ENCODE results near the gene CRLF1. TPM values are rescaled to one million over a fixed set of nuclear protein-coding genes. Genes with fewer than 3 reads are reported as not detected.

The CRLF1 gene
- total RNA-seq, 4 donors from 2014 or later = 41.5 to 153 (median 59.6) TPM

GRCh38 chr19:18636969-18637629 is 30.5 kb upstream of the CRLF1 start, which contains the start of gene KLHL26:
Gene KLHL26 (plus strand): TSS chr19:18637028. CDS start chr19:18637055, 27 bp downstream.
- H3K27me3 ChIP-seq = no peaks in the 10 kb centered on the region
- intact Hi-C loops (cut with DNase I) = loop anchor here (5.0 kb wide), 1 partner anchor 35 kb away; no protein-coding TSS in a partner anchor
- 4% methylated on average over 44 of the region's 47 CpGs for WGBS

GRCh38 chr19:18636183-18636968 is 29.8 kb upstream of the CRLF1 start:
- Histone ChIP-seq H3K27me3 (no peaks in the 10 kb centered on the region), H3K4me1 (peaks cover 17 to 45% (median 43%) of the 10 kb centered on the region in 4 donors), H3K9me3 (no peaks in the 10 kb centered on the region), H3K27ac (replicated peaks in 1 of 4) (peak overlapping the region; percentile 85 to 90 (median 88)), H3K36me3 (peaks cover 0 to 5% (median 0%) of the 10 kb centered on the region in 4 donors), H3K4me3 (peak overlapping the region; percentile 79 to 93 (median 86))
- intact Hi-C loops (cut with DNase I) = loop anchor here (5.0 kb wide), 1 partner anchor 36 kb away; no protein-coding TSS in a partner anchor
- WGBS = 2% methylated on average over 37 of the region's 44 CpGs
- TF ChIP-seq POLR2AphosphoS5 (IDR thresholded peaks at IDR 0.05) (peak in 1 of 2 donors; percentile 4), POLR2A (IDR thresholded peaks at IDR 0.05; ENCODE audit: low read depth) (no peak), CTCF (IDR thresholded peaks at IDR 0.05) (peak in 1 of 3 experiments; percentile 6), EP300 (IDR thresholded peaks at IDR 0.05) (no peak)
- peak; percentile 100 for DNase-seq (ENCODE audit: extremely low spot score)

More at GRCh38 chr19:18636969-18637629, 30.5 kb upstream of the CRLF1 start, which contains the start of gene KLHL26:
- H3K36me3 ChIP-seq = peaks cover 0 to 5% (median 0%) of the 10 kb centered on the region in 4 donors
- H3K4me3 ChIP-seq = peak within 1 kb of the TSS; percentile 79 to 93 (median 86)
- H3K27ac ChIP-seq (replicated peaks in 1 of 4) = peak within 1 kb of the TSS; percentile 85 to 90 (median 88)
- H3K4me1 ChIP-seq = peaks cover 17 to 45% (median 43%) of the 10 kb centered on the region in 4 donors
- H3K9me3 ChIP-seq = no peaks in the 10 kb centered on the region
- no peak for DNase-seq (ENCODE audit: extremely low spot score)
- no peak for TF ChIP-seq CTCF (IDR thresholded peaks at IDR 0.05)
- peak; percentile 35 for TF ChIP-seq POLR2A (IDR thresholded peaks at IDR 0.05; ENCODE audit: low read depth)
- TF ChIP-seq POLR2AphosphoS5 (IDR thresholded peaks at IDR 0.05) = peak; percentile 73 to 92

- 23% methylated on average over 6 of the region's 6 CpGs for WGBS
- H3K4me3 ChIP-seq = peak overlapping the region; percentile 79 to 93 (median 86)
Observed at GRCh38 chr19:18635831-18636182, 29.2 kb upstream of the CRLF1 start.

More at GRCh38 chr19:18635831-18636182, 29.2 kb upstream of the CRLF1 start:
- intact Hi-C loops (cut with DNase I) = loop anchor here (5.0 kb wide), 1 partner anchor 36 kb away; no protein-coding TSS in a partner anchor
- H3K27me3 ChIP-seq = no peaks in the 10 kb centered on the region
- H3K36me3 ChIP-seq = peaks cover 0 to 3% (median 0%) of the 10 kb centered on the region in 4 donors
- peak overlapping the region; percentile 74 to 90 (median 88) for H3K27ac ChIP-seq (replicated peaks in 1 of 4)
- H3K9me3 ChIP-seq = no peaks in the 10 kb centered on the region
- H3K4me1 ChIP-seq = peaks cover 17 to 45% (median 43%) of the 10 kb centered on the region in 4 donors
- no peak for DNase-seq (ENCODE audit: extremely low spot score)
- TF ChIP-seq POLR2A (IDR thresholded peaks at IDR 0.05; ENCODE audit: low read depth) (no peak), POLR2AphosphoS5 (IDR thresholded peaks at IDR 0.05) (no peak), EP300 (IDR thresholded peaks at IDR 0.05) (no peak), CTCF (IDR thresholded peaks at IDR 0.05) (no peak)

Data from esophagus muscularis mucosa (tissue), 4 donors.